Colon (tissue), 2 donors: ENCODE measurements around the gene TARBP2.
"Not testable (repeated sequence)": the region's sequence is repeated elsewhere in the genome, so short reads cannot be mapped to it uniquely, and the experiment has no call there.

Source experiments
- FAIRE-seq: peaks from 2 replicates; lab custom pipeline; 2012; peaks lifted over from hg19 to GRCh38; lab: Jason Lieb, UNC
- donor health status: control.
- donor health status: control.

Gene TARBP2

DNA sequence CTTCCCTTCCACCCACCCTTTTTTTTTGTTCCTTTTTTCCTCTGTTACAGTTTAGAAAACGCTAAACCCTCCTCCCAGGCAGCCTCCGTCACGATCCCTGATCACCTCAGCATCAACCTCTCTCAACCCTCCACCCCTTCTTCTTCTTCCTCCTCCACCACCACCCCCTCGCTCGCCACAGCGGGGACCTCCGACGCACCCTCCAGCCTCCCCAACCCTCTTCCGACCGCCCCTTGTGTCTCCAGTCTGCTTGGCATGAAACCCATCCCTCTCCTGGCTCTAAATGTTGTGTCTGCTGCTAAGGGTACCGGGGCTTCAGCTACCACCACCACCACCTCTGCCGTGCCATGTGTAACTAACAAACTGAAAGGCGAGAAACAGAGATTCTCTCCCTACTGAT lies 26.3 kb upstream of the TARBP2 start:
- FAIRE-seq: no peak

DNA sequence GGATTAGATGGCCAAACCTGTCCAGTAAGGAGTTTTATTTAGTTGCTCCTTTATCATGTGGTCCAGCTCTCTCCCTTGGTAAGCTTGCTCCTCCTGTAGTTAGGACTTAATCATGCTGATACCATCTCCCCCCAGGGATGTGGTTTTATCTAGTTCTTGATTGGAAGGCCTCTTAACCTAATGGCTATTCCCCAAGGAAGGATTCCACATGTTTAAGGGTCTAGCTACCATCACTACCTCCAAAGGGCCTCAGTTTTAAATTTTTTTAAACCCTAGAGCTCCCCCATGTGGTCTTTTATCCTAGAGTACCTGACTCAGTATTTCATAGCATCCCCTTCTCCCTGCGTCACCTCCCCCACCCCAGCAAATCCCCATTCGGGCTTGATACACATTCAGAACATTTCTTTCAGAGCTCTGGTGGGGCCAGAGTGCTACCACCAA lies 24.3 kb upstream of the TARBP2 start:
- FAIRE-seq: no peak

DNA sequence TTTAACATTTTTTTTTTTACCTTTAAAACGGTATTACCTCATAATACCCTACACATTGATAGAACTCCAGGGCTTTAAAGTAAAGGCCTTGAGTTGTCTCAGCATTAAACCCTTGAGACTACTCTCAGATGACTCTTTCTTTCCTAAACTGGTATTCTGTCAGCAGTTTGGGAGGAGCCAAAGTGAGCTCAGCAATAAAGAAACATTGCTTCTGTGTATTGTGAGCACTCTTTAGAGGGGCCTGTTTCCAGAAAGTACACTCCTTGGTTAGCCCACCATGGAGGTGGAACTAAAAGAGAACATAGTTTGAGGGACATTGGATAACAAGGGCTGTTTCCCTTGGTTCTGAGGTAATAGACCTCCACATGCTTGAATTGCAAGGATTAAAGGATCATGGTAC lies 22.2 kb upstream of the TARBP2 start:
- no peak for FAIRE-seq

DNA sequence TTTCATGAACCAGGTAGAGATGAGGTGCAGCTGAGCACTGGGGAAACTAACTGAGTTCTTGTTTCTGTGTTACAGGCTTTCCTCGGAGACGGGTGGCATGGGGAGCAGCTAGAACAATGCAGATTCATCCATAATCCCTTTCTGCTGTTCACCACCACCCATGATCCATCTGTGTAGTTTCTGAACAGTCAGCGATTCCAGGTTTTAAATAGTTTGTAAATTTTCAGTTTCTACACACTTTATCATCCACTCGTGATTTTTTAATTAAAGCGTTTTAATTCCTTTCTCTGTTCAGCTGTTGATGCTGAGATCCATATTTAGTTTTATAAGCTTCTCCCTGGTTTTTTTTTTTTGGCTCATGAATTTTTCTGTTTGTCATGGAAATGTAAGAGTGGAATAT lies 21.8 kb upstream of the TARBP2 start:
- no peak for FAIRE-seq

DNA sequence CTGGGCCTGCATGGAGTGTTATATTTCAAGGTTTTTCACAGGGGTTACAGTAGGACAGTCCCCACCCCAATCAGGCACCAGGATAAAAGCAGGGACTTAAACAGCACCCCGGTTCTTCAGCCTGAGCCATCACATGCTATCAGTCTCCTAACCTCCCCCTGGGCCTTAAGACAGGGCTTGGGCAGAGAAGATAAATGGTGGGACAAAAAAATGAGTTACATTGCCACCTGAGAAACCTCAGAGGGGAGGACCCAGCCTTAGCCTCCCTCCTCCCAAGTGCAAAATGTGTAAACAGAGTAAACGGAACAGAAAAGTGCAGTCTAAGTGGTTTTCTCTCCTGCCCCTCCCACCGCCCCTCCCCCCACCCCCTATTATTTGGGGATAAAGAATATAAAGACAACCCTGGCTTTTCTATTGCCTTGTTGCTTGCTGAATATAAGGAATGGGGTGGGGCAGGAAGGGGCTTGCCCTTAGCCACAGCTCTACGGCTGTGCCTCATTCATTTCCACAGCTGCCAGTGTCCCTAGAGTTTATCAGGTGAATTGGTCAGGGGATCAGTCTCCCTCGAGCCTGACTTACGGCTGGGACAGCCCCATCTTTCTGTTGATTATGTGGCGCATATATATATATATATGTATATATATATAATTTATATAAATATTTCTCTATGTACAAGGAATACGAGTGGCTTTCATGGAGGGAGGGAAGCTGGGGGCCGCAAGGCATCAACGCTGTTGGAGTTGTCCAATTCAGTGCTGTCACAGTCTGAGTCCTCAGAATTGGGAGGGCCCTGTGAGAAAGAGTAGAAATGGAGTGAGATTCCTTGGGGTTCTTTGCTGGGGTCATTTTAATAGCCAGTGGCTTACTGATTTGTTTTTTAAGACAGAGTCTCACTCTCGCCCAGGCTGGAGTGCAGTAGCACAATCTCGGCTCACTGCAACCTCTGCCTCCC lies 20.3 kb upstream of the TARBP2 start:
- no peak for FAIRE-seq

DNA sequence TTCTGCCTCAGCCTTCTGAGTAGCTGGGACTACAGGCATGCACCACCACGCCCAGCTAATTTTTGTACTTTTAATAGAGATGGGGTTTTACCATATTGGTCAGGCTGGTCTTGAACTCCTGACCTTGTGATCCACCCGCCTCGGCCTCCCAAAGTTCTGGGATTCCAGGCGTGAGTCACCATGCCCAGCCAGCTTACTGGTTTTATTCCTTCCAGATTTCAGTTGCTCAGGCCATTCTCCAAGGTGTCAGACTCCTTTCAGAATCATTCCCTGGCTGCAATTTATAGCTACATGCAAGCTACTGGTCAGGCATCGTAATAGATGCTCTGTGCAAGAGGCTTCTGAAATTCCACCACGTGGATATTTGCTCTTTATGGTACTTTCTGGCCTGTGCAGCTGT lies 19.6 kb upstream of the TARBP2 start:
- FAIRE-seq: not testable (repeated sequence)

DNA sequence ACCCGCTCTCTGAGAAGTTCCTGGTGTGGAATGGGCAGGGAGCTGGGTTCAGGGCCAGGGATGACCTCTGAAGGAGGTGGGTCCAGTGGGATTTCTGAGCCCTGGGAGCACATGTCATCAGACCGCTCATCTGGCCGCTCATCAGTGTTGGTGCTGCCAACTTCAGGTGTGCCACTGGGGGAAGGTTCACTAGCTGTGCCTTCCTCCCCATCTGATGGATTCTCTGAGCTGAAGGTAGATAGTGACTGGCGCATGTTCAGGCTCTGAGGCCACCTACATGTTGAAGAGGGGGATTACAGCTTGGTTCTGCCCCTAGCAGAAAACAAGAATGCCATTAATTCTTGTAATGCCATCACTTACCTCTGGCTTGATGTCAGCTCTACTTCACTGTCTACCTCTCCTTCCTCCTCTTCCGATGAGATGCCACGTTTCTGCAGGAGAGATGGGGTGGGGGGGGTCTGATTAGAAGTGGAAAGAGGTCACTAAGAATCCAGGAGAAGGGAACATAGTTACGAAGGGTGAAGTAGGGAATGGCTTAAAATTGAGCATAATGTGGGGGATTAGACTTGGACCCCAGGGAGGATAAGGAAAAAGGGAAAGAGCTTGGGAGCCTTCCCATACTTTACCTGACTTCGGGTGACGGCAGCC lies 19.0 kb upstream of the TARBP2 start:
- FAIRE-seq: no peak

DNA sequence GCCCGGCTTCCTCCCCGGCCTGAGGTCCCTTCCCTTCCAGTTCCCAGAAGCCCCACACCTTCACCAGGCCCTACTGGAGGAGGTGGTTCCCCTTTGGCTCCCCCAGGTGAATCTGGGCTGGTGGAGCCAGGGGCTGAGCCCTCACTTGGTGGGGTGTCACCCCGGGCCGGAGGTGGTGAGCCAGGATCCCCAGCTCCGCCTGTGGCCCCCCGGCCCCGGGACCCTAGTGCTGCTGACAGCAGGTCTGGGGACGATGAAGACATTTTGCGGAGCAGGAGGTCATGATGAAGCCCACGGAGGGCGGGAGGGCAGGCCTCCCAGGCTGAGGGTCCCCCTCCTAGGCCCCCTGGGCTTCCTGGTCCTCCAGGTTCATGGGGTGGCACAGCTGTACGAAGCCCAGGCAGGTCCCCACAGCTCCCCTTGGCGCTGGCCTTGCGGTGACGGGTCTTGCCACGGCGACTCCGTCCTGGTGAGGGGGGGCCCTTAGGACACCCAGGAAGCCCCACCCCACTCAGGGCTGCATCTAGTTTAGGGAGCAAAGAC lies 18.4 kb upstream of the TARBP2 start:
- no peak for FAIRE-seq

DNA sequence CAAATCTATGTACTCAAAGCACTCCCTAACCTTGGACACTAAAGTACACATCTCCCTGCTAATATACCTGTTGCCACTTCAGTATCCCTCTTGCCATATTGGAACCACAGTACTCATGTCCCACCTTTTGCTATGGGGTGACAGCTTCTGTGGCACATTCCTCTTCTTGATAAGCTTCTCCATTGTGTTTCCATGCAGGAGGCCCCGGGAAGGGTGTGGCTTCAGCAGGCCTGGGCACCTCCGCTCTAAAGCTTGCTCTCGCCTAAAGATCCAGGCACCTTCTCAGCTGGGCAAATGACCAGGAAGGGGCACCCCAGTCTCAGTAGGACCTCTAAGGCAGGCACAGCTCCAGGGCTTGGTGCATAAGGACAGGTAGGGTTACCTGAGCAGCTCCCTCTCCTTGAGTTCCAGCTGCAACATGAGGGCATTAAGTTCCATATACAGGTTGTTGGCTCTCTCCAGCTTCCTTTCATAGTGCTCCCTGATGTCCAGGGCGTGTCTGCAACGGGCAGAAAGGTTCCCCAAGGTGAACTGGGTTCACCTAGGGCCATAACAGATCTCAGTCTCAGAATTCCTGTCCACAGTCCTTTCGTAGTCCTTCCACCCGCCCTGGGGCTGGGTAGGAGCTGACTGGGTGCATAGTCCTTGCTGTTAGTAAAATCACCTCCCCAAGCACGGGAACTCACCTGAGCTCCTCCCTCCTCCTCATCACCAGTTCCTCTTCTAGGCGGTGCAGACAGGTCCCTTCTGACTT lies 17.7 kb upstream of the TARBP2 start:
- FAIRE-seq: no peak

DNA sequence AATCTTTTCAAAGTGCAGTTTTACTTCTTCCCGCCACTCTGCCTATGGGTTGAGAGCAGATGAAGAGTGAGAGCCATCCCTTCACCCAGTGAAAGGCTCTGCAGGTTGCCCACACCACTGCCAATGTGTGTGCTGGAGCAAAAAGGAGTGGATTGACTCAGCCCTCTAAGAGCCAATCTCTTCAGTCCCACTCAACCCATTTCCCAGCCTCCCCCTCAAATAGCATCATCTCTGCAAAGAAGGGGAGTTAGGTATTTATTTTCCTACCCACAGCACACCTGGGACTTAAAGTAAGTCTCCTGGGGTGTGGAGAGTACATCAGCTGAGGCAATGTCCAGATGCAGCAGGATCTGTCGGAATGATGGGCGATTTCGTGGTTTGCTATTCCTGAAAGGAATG lies 17.1 kb upstream of the TARBP2 start:
- no peak for FAIRE-seq

DNA sequence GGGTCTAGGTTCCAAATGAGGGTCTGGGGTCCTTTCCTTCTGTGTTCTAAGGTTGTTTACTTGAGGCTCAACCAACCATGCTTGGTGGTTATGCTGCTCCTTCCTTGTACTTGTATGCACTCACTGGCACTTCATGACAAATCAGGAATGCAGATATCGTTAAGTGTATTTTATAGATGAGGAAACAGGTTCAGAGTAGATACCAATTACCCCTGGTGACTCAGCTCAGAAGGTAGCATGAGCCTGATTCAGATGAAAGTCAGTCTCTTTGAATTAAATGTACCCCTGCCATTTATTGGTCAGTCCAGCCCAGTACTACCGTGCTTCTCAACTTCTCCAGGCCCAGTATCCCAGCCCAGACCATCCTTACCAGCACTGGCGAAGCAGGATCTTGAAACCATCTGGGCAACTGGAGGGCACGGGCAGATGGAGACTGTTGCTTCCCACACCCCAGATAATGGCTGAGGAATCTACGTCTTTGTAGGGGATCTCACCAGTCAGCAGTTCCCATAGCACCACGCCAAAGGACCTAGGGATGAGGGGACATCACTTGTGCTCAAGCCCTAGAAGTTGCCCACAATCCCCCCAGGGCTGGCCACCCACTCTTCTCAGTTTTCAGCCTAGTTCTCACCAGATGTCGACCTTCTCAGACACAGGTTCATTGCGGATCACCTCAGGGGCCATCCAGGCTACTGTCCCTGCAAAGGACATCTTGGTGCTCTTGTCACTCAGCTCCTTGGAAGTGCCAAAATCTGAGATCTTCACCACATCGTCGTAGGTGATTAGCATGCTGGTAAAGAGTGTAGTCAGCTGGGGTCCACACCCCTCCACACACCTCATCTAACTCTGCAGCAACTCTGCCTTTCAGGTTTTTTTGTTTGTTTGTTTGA lies 16.2 kb upstream of the TARBP2 start:
- no peak for FAIRE-seq

DNA sequence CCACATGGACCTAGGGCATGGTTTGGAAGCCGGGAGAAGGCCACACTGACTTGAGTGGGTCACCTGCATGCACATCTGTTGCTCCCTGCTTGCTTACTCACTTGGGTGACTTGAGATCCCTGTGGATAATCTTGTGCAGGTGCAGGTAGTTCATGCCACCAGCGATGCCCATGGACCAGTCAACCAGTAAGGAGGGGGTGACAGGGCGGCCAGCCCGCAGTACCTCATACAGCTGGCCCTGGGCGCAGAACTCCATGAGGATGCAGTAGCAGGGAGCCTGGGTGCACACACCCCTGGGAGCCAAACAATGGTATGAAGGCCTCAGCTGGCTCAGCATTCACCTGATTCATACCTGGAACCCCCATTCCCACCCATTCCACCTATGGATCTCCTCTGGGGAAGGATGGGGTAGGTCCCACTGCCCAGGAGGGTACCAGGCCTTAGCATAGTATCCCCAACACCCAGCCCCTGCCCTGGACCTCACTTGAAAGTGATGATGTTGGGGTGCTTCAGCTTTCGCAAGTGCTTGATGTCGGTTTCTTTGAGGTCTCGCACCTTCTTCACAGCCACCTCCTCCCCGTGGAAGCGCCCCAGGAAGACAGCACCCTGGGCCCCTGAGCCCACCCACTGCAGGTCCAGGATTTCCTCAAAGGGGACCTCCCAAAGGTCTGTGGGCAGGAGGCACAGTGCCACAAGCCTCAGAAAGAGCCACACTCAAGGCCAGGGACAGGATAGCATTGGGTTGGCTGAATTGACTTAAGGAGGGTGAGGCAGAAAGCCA lies 14.9 kb upstream of the TARBP2 start:
- FAIRE-seq: no peak

GRCh38 chr12:53486736-53487487 lies 14.2 kb upstream of the TARBP2 start:
- no peak for FAIRE-seq

DNA sequence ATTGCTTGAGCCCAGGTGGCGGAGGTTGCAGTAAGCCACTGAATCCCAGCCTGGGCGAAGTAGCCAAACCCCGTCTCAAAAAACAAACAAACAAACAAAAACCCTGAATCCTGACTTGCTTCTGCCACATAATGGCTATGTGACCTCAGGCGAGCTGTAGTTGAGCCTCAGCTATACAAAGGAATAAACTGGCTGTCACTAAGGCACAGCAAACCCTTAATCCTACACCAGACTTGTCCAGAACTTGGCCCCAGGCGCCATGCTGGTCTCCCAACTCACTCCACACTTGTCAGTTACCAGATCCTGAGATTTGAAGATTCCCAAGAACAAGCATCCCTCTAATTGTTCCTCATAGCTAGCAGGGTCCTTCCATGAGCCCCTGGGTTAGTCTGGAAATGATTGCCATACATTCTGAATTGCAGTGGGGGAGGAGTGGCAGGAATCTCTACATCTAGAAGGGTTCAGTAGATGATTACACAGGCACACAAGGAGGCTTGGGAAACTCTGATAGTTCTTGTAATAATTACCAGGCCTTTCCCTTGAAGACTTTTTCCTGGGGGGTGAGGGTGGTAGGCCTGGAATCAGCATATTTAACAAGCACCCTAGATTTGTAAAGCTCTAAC lies 11.7 kb upstream of the TARBP2 start:
- FAIRE-seq: no peak

GRCh38 chr12:53492188-53492587 lies 8.9 kb upstream of the TARBP2 start:
- FAIRE-seq: no peak

DNA sequence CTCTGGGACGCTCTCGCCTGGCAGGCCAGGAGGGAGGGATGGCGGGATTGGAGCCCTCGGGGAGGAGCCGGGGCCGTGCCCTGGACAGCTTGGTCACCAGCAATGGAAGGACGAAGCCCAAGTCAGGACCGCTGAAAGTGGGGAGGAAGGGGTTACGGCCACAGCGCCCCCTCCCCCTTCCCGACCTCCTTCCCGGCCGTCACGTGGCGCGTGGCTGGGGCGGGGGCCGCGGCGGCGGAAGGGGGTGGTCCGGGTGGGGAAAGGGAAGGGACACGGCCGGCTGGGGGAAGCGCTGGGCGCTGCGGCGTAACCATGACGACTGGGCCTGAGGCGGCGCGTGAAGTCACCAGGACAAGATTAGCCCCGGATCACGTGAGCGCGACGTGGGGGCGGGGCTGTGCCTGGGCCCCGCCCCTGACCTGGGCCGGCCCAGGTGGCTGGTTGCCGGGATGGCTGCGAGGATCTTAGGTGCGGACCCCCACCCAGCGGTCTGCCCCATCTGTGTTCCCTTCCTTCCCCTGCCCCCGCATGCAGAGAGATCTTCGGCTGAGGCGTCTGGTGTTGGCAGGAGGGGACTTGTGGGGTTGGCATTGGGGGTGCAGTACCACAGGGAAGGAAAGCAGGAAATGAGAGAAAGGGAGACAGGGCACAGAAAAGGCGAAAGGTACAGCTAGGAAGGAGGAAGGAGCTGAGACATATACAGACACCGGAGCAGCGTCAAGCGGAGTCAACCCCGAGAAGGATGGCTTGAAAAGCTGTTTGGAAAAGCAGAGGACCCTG lies 8.1 kb upstream of the TARBP2 start:
- no peak for FAIRE-seq

DNA sequence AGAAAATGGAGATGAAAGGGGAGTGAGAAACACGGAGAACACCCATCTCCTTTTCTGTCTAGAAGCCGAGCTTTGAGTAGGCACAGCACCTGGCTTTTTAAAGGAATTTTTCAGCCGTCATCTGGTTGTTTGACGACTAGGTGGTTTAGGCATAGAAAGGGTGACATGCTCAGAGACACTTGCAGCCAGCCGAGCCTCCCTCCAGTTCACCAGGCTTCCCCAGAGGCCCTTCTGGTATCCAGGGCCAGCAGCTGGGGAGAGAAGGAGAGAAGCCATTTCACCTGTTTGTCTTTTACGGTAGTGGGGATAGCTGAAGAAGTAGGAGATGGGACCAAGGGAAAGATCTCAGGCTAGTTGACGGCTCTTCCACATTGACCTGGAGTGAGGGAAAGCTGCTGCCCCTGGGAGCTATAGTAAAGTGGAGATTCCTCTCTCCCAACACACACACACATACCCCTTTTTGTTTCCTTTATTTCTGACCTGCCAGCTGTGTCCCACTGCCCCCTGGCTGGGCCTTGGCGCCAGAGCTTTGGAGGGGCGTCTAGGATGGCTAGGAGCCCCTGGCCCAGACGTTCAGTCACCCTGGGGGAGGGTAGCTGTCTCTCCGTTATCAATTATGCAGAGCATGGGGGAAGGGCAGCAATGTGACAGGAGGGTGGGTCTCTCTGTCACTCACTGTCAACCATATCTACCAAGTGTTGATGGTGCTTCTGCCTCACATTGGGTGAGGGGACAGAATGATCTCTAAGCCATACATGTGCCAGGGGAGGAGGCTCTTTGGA lies 7.3 kb upstream of the TARBP2 start:
- no peak for FAIRE-seq
